Urothelium cell line (cell line): ENCODE data around the gene ANGPT4.
"Not testable (repeated sequence)": the region's sequence is repeated elsewhere in the genome, so short reads cannot be mapped to it uniquely, and the experiment has no call there.

Experiments used
- DNase-seq: peaks from one replicate; pipeline ENCODE4 v3.0.0; 2011; ENCODE audit warnings: low spot score, mixed read lengths
- FAIRE-seq: peaks from 2 replicates; lab custom pipeline; 2011; peaks lifted over from hg19 to GRCh38; lab: Jason Lieb, UNC

Gene ANGPT4

GRCh38 chr20:910132-910869 lies 5.8 kb downstream of the ANGPT4 start:
- FAIRE-seq (no peak), DNase-seq (no peak)

- DNase-seq: no peak
- no peak for FAIRE-seq
These were observed 6.5 kb downstream of the ANGPT4 start for GRCh38 chr20:909641-910040.

- FAIRE-seq: no peak
- DNase-seq: no peak
These were observed 9.3 kb downstream of the ANGPT4 start for GRCh38 chr20:906703-907270.

GRCh38 chr20:906001-906520 lies 10.1 kb downstream of the ANGPT4 start:
- DNase-seq: no peak
- FAIRE-seq: no peak

GRCh38 chr20:905396-905961 lies 10.7 kb downstream of the ANGPT4 start:
- FAIRE-seq: no peak
- DNase-seq: no peak

GRCh38 chr20:904039-904545 lies 12.0 kb downstream of the ANGPT4 start:
- no peak for DNase-seq
- no peak for FAIRE-seq

GRCh38 chr20:897436-897835 lies 18.7 kb downstream of the ANGPT4 start:
- DNase-seq, FAIRE-seq: not testable (repeated sequence)

- no peak for FAIRE-seq
These were observed 19.6 kb downstream of the ANGPT4 start for GRCh38 chr20:896501-897025.

GRCh38 chr20:892371-892770 lies 23.8 kb downstream of the ANGPT4 start:
- DNase-seq, FAIRE-seq: not testable (repeated sequence)

More at GRCh38 chr20:896501-897025, 19.6 kb downstream of the ANGPT4 start:
- no peak for DNase-seq

GRCh38 chr20:891706-892080 lies 24.4 kb downstream of the ANGPT4 start:
- DNase-seq (no peak), FAIRE-seq (no peak)

GRCh38 chr20:891058-891705 lies 25.0 kb downstream of the ANGPT4 start:
- no peak for DNase-seq
- no peak for FAIRE-seq

GRCh38 chr20:890666-891057 lies 25.5 kb downstream of the ANGPT4 start:
- no peak for DNase-seq
- FAIRE-seq: no peak

GRCh38 chr20:889932-890463 lies 26.1 kb downstream of the ANGPT4 start:
- DNase-seq (no peak), FAIRE-seq (no peak)

- no peak for FAIRE-seq
- no peak for DNase-seq
These were observed 27.0 kb downstream of the ANGPT4 start for GRCh38 chr20:889106-889505.

- no peak for DNase-seq
These were observed 28.1 kb downstream of the ANGPT4 start for GRCh38 chr20:888057-888456.

GRCh38 chr20:887137-887536 lies 29.0 kb downstream of the ANGPT4 start:
- no peak for FAIRE-seq
- DNase-seq: no peak

More at GRCh38 chr20:888057-888456, 28.1 kb downstream of the ANGPT4 start:
- FAIRE-seq: no peak

GRCh38 chr20:884983-885952 lies 30.9 kb downstream of the ANGPT4 start:
- DNase-seq (no peak), FAIRE-seq (no peak)

GRCh38 chr20:881783-882144 lies 34.4 kb downstream of the ANGPT4 start:
- DNase-seq: no peak
- no peak for FAIRE-seq

- peak; percentile 73 for FAIRE-seq
- peak; percentile 85 for DNase-seq
These were observed 34.9 kb downstream of the ANGPT4 start for GRCh38 chr20:881051-881782.
